HepG2 (cell line): Measurements from ENCODE around the gene TUBB3. TPM values are rescaled to one million over a fixed set of nuclear protein-coding genes. Genes with fewer than 3 reads are reported as not detected.

Experiments used
- CEBPG ChIP-seq: IDR thresholded peaks from 2 replicates; pipeline ENCODE4 v1.6.1; 2016
- KDM1A ChIP-seq: IDR thresholded peaks from 2 replicates; pipeline ENCODE4 v1.6.1; 2016; ENCODE audit warnings: missing compliant biosample characterization
- ZBTB7B ChIP-seq: sonication (generic); formaldehyde crosslinking; IDR thresholded peaks from 2 replicates; pipeline ENCODE4 v1.4.0; 2020; ENCODE audit warnings: missing genetic modification reagents
- ZNF451 ChIP-seq: sonication (generic); formaldehyde crosslinking; IDR thresholded peaks from 2 replicates; pipeline ENCODE4 v1.5.0; 2020; ENCODE audit warnings: mild to moderate bottlenecking, missing genetic modification reagents
- ZNF703 ChIP-seq: sonication (generic); formaldehyde crosslinking; IDR thresholded peaks from 2 replicates; pipeline ENCODE4 v1.5.1; 2020; ENCODE audit warnings: missing genetic modification reagents, mild to moderate bottlenecking, moderate library complexity, borderline replicate concordance
- polyA plus RNA-seq, 8 experiments: library from polyadenylated mRNA; depleted of rRNA in 3 of 8; stranded (reverse) in 7 of 8; unstranded in 1 of 8; fragments of >200 nt; fragmentation: Illumina TruSeq in 4 of 8; extraction: Trizol in 4 of 8; gene quantifications; 2 replicates each; pipeline versions ENCODE4 v1.2.1 to v1.2.3, GENCODE V29; 2011 to 2016; ENCODE audit warnings: low read depth in 4 of 8, missing spikeins in 1 of 8, mixed read lengths in 1 of 8; ENCODE audit not compliant: insufficient read depth in 1 of 8
- total RNA-seq, 5 experiments: library from RNA; depleted of rRNA; stranded (reverse); fragments of >200 nt; fragmentation: Illumina TruSeq; extraction: Trizol; gene quantifications; 2 replicates each; pipeline ENCODE4 v1.2.3, GENCODE V29; 2016; ENCODE audit warnings: low read depth in 1 of 5
- TF ChIP-seq, protein P1 (sequence below): sonication (generic); formaldehyde crosslinking; IDR thresholded peaks from 2 replicates; pipeline ENCODE4 v1.5.0; 2020; ENCODE audit warnings: mild to moderate bottlenecking, missing genetic modification reagents, borderline replicate concordance
- TF ChIP-seq, protein P2 (sequence below): sonication (generic); formaldehyde crosslinking; IDR thresholded peaks from 2 replicates; pipeline ENCODE4 v1.4.0; 2020; ENCODE audit warnings: missing genetic modification reagents
- TF ChIP-seq, protein P3 (sequence below): sonication (generic); formaldehyde crosslinking; IDR thresholded peaks from 2 replicates; pipeline ENCODE4; 2020; ENCODE audit warnings: missing genetic modification reagents, mild to moderate bottlenecking, borderline replicate concordance
- TF ChIP-seq, protein P4 (sequence below): sonication (generic); formaldehyde crosslinking; IDR thresholded peaks from 2 replicates; pipeline ENCODE4 v1.8.1; 2023; ENCODE audit warnings: mild to moderate bottlenecking, missing genetic modification reagents
- TF ChIP-seq, protein P5 (sequence below), 2 experiments: sonication (generic) in 1 of 2; formaldehyde crosslinking in 1 of 2; IDR thresholded peaks; 2 replicates each; pipeline versions ENCODE4 v1.4.0 to v1.6.1; 2016 to 2020; ENCODE audit warnings: borderline replicate concordance in 1 of 2, low read depth in 1 of 2, mild to moderate bottlenecking in 1 of 2, missing genetic modification reagents in 1 of 2
- TF ChIP-seq, protein P6 (sequence below): sonication (generic); formaldehyde crosslinking; IDR thresholded peaks from 2 replicates; pipeline ENCODE4 v1.8.0; 2022; ENCODE audit warnings: missing genetic modification reagents, mild to moderate bottlenecking, inconsistent platforms, borderline replicate concordance

Gene TUBB3
- total and polyA plus RNA-seq, 2 of the 13 experiments (the other 11 are each of a cell fraction or from before 2014, with no cell fraction given), result 110 to 185 TPM

DNA sequence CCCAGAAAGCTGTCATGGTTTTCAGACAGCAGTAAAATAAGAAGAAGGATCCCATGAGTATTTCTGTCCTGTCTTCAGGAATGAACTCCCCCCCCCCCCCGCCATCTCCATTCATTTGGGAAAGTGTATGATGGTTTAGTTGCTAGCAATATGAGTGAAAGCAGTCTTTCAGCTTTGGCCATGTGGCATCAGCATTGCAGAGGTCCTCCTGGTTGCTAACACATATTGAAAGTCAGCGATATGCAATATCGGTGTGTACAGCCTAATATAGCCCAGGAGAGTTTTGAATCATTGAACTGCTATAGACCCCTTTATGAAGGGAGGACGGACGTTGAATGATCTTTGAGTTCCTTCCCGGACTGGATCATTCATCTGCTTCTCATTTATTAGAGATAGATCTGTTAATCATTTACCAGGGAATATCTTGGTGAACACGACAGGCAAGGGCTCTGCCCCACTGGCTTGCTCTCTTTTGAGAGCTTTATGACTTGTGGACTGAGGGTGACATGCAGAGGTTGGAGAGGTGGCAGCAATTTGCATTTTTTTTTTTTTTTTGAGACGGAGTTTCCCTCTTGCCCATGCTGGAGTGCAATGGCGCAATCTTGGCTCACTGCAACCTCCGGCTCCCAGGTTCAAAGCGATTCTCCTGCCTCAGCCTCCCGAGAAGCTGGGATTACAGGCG is 50.7 kb downstream of the TUBB3 start (continued):
- TF ChIP-seq, protein P1, sequence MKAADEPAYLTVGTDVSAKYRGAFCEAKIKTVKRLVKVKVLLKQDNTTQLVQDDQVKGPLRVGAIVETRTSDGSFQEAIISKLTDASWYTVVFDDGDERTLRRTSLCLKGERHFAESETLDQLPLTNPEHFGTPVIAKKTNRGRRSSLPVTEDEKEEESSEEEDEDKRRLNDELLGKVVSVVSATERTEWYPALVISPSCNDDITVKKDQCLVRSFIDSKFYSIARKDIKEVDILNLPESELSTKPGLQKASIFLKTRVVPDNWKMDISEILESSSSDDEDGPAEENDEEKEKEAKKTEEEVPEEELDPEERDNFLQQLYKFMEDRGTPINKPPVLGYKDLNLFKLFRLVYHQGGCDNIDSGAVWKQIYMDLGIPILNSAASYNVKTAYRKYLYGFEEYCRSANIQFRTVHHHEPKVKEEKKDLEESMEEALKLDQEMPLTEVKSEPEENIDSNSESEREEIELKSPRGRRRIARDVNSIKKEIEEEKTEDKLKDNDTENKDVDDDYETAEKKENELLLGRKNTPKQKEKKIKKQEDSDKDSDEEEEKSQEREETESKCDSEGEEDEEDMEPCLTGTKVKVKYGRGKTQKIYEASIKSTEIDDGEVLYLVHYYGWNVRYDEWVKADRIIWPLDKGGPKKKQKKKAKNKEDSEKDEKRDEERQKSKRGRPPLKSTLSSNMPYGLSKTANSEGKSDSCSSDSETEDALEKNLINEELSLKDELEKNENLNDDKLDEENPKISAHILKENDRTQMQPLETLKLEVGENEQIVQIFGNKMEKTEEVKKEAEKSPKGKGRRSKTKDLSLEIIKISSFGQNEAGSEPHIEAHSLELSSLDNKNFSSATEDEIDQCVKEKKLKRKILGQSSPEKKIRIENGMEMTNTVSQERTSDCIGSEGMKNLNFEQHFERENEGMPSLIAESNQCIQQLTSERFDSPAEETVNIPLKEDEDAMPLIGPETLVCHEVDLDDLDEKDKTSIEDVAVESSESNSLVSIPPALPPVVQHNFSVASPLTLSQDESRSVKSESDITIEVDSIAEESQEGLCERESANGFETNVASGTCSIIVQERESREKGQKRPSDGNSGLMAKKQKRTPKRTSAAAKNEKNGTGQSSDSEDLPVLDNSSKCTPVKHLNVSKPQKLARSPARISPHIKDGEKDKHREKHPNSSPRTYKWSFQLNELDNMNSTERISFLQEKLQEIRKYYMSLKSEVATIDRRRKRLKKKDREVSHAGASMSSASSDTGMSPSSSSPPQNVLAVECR, result peak; percentile 26; the same call in 1 of the 2 replicates
- TF ChIP-seq, protein P2, sequence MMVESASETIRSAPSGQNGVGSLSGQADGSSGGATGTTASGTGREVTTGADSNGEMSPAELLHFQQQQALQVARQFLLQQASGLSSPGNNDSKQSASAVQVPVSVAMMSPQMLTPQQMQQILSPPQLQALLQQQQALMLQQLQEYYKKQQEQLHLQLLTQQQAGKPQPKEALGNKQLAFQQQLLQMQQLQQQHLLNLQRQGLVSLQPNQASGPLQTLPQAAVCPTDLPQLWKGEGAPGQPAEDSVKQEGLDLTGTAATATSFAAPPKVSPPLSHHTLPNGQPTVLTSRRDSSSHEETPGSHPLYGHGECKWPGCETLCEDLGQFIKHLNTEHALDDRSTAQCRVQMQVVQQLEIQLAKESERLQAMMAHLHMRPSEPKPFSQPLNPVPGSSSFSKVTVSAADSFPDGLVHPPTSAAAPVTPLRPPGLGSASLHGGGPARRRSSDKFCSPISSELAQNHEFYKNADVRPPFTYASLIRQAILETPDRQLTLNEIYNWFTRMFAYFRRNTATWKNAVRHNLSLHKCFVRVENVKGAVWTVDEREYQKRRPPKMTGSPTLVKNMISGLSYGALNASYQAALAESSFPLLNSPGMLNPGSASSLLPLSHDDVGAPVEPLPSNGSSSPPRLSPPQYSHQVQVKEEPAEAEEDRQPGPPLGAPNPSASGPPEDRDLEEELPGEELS, result no peak
- TF ChIP-seq ZNF451 (CRISPR knock-in tag), result 0 out of 2 replicates have a peak, but pooled peaks have one; percentile 12
- TF ChIP-seq ZNF703, result no peak; the same call in 1 of the 2 replicates
- TF ChIP-seq, protein P3, sequence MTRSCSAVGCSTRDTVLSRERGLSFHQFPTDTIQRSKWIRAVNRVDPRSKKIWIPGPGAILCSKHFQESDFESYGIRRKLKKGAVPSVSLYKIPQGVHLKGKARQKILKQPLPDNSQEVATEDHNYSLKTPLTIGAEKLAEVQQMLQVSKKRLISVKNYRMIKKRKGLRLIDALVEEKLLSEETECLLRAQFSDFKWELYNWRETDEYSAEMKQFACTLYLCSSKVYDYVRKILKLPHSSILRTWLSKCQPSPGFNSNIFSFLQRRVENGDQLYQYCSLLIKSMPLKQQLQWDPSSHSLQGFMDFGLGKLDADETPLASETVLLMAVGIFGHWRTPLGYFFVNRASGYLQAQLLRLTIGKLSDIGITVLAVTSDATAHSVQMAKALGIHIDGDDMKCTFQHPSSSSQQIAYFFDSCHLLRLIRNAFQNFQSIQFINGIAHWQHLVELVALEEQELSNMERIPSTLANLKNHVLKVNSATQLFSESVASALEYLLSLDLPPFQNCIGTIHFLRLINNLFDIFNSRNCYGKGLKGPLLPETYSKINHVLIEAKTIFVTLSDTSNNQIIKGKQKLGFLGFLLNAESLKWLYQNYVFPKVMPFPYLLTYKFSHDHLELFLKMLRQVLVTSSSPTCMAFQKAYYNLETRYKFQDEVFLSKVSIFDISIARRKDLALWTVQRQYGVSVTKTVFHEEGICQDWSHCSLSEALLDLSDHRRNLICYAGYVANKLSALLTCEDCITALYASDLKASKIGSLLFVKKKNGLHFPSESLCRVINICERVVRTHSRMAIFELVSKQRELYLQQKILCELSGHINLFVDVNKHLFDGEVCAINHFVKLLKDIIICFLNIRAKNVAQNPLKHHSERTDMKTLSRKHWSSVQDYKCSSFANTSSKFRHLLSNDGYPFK, result no peak
- TF ChIP-seq KDM1A (CRISPR knock-in tag), result 0 out of 2 replicates have a peak, but pooled peaks have one; percentile 54
- 0 out of 2 replicates have a peak, but pooled peaks have one; percentile 18 for TF ChIP-seq ZBTB7B (CRISPR knock-in tag)
- TF ChIP-seq, protein P4, sequence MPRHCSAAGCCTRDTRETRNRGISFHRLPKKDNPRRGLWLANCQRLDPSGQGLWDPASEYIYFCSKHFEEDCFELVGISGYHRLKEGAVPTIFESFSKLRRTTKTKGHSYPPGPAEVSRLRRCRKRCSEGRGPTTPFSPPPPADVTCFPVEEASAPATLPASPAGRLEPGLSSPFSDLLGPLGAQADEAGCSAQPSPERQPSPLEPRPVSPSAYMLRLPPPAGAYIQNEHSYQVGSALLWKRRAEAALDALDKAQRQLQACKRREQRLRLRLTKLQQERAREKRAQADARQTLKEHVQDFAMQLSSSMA, result no peak
- TF ChIP-seq, protein P5, sequence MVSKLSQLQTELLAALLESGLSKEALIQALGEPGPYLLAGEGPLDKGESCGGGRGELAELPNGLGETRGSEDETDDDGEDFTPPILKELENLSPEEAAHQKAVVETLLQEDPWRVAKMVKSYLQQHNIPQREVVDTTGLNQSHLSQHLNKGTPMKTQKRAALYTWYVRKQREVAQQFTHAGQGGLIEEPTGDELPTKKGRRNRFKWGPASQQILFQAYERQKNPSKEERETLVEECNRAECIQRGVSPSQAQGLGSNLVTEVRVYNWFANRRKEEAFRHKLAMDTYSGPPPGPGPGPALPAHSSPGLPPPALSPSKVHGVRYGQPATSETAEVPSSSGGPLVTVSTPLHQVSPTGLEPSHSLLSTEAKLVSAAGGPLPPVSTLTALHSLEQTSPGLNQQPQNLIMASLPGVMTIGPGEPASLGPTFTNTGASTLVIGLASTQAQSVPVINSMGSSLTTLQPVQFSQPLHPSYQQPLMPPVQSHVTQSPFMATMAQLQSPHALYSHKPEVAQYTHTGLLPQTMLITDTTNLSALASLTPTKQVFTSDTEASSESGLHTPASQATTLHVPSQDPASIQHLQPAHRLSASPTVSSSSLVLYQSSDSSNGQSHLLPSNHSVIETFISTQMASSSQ (IDR thresholded peaks at IDR 0.05; ENCODE audit: low read depth), result peak; percentile 90
- TF ChIP-seq, protein P5 (CRISPR knock-in tag; IDR thresholded peaks at IDR 0.05; ENCODE audit: borderline replicate concordance), result peak; percentile 72
- TF ChIP-seq CEBPG, result peak; percentile 78
- TF ChIP-seq, protein P6, sequence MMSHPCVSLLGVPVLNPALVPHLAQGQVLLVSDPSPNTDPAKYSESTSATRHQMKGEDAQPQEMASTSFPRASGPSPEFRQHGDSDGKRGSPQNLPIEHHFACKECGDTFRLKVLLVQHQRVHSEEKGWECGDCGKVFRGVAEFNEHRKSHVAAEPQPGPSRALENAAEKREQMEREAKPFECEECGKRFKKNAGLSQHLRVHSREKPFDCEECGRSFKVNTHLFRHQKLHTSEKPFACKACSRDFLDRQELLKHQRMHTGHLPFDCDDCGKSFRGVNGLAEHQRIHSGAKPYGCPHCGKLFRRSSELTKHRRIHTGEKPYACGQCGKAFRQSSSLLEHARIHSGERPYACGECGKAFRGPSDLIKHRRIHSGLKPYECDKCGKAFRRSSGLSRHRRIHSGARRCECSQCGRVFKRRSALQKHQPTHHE (CRISPR knock-in tag), result no peak
